Globus pallidus (tissue), 1 donor: ENCODE data around the gene ALB.

Source experiments
- DNase-seq: peaks from one replicate; pipeline ENCODE4 v3.0.0-alpha.2; 2015; ENCODE audit warnings: low spot score

Gene ALB

DNA sequence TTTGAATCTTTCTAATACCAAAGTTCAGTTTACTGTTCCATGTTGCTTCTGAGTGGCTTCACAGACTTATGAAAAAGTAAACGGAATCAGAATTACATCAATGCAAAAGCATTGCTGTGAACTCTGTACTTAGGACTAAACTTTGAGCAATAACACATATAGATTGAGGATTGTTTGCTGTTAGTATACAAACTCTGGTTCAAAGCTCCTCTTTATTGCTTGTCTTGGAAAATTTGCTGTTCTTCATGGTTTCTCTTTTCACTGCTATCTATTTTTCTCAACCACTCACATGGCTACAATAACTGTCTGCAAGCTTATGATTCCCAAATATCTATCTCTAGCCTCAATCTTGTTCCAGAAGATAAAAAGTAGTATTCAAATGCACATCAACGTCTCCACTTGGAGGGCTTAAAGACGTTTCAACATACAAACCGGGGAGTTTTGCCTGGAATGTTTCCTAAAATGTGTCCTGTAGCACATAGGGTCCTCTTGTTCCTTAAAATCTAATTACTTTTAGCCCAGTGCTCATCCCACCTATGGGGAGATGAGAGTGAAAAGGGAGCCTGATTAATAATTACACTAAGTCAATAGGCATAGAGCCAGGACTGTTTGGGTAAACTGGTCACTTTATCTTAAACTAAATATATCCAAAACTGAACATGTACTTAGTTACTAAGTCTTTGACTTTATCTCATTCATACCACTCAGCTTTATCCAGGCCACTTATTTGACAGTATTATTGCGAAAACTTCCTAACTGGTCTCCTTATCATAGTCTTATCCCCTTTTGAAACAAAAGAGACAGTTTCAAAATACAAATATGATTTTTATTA, 28.3 kb downstream of the ALB start:
- DNase-seq, result no peak

- no peak for DNase-seq
Measured at GRCh38 chr4:73433140-73433539, 29.1 kb downstream of the ALB start.

DNA sequence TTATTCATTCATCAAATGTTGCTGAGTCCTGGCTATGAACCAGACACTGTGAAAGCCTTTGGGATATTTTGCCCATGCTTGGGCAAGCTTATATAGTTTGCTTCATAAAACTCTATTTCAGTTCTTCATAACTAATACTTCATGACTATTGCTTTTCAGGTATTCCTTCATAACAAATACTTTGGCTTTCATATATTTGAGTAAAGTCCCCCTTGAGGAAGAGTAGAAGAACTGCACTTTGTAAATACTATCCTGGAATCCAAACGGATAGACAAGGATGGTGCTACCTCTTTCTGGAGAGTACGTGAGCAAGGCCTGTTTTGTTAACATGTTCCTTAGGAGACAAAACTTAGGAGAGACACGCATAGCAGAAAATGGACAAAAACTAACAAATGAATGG, 30.2 kb downstream of the ALB start:
- DNase-seq, result no peak

- DNase-seq, result no peak
Measured at GRCh38 chr4:73435984-73436383, 31.9 kb downstream of the ALB start, which contains the start of gene AFP. AFP (plus strand) TSS chr4:73436221; CDS start chr4:73436263, 42 bp downstream.

GRCh38 chr4:73436674-73437557, 32.8 kb downstream of the ALB start:
- no peak for DNase-seq

GRCh38 chr4:73437558-73437956, 33.5 kb downstream of the ALB start:
- no peak for DNase-seq

DNA sequence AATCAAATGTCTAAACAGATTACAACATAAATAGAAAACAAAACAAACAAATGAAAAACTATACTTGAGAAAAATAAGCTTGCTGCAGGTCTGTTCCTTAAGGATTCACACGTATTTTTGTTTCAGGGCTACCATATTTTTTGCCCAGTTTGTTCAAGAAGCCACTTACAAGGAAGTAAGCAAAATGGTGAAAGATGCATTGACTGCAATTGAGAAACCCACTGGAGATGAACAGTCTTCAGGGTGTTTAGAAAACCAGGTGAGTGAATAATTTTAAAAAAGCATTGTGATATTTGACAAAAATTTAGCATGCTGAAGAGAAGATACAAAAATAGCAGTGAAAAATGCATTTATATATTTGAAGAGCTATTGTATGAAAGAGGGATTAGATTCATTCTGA, 34.0 kb downstream of the ALB start:
- DNase-seq, result no peak

- no peak for DNase-seq
Measured at GRCh38 chr4:73438582-73439215, 34.6 kb downstream of the ALB start.

- no peak for DNase-seq
Measured at GRCh38 chr4:73439445-73439844, 35.4 kb downstream of the ALB start.

GRCh38 chr4:73439991-73440390, 35.9 kb downstream of the ALB start:
- no peak for DNase-seq

DNA sequence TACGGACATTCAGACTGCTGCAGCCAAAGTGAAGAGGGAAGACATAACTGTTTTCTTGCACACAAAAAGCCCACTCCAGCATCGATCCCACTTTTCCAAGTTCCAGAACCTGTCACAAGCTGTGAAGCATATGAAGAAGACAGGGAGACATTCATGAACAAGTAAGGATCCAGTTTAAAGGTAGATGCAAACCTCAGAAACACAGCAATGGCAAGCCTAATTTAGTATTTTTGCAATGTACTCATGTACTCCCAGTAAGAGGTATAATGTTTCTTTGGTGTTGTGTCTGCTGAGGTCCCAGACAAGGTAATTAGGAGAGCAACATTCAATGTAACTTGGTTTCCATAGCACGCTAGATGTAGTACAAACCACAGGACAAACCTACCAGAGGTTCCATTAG, 36.6 kb downstream of the ALB start:
- no peak for DNase-seq

DNA sequence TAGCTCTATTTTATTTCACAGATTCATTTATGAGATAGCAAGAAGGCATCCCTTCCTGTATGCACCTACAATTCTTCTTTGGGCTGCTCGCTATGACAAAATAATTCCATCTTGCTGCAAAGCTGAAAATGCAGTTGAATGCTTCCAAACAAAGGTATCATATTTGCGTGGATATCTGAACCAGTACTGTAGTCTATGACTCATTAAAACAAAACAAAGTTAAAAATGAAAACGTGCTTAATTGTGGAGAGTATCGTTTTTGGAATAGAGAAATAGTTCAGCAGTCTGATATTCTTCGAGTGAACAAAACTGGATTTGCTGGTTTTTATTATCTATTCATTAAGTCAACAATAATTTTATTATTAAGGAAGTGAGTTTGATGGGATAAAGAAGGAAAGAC, 38.2 kb downstream of the ALB start:
- no peak for DNase-seq

DNA sequence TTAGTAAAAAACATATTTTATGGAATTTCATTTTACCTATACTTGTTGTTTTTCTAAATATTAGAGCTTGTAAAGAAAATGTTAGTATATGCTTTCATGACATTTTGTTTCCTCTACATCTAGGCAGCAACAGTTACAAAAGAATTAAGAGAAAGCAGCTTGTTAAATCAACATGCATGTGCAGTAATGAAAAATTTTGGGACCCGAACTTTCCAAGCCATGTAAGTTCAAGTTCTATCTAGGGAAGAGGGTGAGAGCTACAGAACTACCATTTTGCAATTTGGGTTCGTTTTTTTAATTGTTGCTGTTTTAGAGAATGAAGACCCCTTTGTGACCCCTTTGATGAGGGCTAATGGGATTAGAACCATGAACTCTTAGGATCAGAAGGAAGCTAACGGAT, 39.1 kb downstream of the ALB start:
- no peak for DNase-seq

DNA sequence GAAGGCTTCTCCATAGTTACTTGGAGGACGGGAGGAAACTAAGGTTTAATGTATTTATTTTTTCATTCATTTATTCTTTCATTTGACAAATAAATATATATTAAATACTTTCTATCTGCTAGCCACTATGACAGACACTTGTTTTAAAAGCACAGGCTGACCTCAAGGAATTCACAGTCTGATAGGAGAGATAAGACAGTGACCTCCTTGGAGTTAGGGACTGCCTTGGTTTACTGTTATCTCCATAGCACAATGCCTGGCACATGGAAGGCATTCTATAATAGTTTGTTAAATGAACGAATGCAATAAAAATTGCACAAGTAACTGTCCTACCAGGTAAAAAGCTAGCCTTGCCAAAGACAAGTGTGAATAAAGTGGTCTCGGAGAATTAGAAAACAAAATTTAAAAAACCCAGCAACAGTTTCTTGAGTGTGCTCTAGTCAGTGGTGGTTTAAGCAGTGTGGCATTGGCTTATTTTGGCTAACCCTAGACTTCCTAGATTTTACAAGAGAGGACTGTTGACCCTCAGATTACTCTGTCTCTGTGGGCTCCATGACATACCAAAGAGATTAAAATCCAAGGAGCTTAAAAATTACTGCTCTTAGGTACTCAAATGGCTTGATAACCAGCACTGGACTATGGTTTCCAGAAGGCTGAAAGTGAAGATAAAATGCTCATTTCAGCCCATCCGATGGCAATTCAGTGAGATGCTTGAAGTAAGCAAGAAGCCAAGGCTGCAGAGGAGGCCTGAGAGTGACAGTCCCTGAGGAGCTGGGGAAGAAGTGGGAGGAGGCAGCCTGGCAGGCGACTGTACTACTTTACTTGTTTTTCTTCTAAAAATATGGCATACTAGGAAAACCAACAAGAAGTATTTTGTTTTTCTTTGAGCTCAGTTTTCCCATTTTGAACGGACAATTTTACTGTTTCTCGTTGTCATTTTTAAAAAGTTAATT, 41.6 kb downstream of the ALB start:
- DNase-seq, result no peak

DNA sequence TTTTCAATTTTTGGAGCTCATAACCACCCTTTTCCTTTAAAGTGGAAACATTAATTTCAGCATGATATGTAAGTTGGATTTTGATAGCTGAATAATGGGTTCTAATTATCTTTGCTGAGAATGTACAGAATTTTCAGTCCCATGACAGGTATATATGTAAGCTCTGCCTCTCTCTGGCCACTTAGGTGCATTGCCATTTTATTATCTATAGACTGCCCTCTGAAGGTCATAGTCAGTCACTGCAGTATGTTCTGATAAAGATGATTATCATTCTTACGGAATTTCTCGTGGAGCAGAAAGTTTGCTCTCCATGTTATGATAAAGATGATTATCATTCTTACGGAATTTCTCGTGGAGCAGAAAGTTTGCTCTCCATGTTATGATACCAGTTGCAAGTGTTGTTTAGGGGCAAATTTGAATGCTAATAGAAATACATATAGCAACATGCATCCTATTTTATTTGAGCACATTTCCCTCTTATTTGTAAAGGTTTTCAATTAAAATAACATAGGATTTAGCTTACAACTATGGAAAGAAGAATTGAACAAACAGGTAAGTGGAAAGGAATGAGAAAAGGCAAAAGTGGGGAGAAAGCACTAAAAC, 42.4 kb downstream of the ALB start:
- DNase-seq, result peak; percentile 47

GRCh38 chr4:73447671-73448070, 43.6 kb downstream of the ALB start:
- no peak for DNase-seq

DNA sequence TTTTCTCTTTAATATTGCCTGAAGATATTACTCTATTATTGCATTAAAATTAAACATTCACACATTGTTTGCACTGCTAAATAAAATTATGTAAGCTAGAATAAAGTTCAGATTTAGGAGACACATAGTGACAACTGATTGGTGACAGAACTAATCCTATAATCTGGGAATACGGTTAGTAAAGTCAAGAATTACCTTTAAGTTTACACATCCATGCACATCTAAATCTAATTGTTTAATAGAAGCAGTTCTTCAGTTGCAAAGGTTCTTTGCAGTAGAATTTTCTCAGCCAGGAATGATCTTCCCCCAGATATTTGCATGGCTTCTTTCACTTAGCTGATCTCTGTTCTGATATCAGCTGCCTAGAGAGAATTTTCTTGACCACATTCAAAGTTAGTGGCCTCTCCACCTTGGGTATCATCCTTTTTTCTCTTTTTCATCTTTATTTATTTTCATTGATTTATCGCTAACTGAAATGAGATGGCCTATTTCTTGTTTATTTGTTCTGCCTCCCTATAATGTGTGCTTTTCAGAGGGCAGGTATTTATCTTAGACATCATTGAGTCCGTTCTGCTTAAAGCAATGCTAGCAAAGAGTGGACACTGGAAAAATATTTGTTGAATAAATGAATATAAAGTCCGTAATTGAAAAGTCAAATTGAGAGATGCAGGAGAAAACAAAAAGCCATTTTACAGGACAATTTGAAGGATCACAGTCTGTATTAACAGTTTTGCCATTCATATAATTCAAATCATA, 44.5 kb downstream of the ALB start:
- no peak for DNase-seq

GRCh38 chr4:73450398-73451004, 46.4 kb downstream of the ALB start:
- no peak for DNase-seq

DNA sequence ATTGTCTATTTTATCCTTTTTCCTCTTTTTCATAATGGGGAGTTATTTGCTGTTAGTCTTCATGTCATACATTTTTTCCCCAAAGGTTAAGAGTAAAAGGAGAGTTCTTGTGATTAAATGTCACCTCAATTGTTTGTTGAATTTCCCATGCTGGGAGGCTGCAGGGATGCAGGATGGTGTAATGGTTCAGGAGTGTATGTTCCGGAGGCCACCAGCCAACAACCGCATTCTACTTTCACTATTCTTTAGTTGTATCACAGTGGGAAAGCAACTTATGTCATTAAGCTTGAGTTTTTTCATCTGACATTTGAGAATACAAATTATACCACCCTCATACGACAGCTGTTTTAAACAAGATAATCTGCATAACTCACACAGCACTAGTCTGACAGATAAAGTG, 47.3 kb downstream of the ALB start:
- no peak for DNase-seq
